ENCODE data around the gene OR2H1.
"Not testable (repeated sequence)": the region's sequence is repeated elsewhere in the genome, so short reads cannot be mapped to it uniquely, and the experiment has no call there.

The OR2H1 gene

GRCh38 chr6:29456971-29457370, at the start of gene OR2H1, which contains the start of gene OR11A1:
TSS of gene OR2H1 (plus strand) at chr6:29457155. CDS start at chr6:29461770, 4,615 bp downstream.
TSS of gene OR11A1 (minus strand) at chr6:29457071. CDS start at chr6:29427641, 29,430 bp downstream.
- no peak for DNase-seq (ENCODE audit: low read depth in 2 of 2)

- no peak for DNase-seq (ENCODE audit: low read depth in 2 of 2)
Measured at GRCh38 chr6:29414588-29414987, 42.4 kb upstream of the OR2H1 start, which contains the start of gene OR12D1. TSS of gene OR12D1 (plus strand) at chr6:29414928.

- no peak for DNase-seq (ENCODE audit: low read depth in 2 of 2)
Measured at GRCh38 chr6:29419516-29419915, 37.4 kb upstream of the OR2H1 start.

GRCh38 chr6:29424168-29424567, 32.8 kb upstream of the OR2H1 start:
- no peak for DNase-seq (ENCODE audit: low read depth in 2 of 2)

- DNase-seq (ENCODE audit: low read depth in 2 of 2), result no peak
Measured at GRCh38 chr6:29424575-29424974, 32.4 kb upstream of the OR2H1 start.

- no peak for DNase-seq (ENCODE audit: low read depth in 2 of 2)
Measured at GRCh38 chr6:29425075-29425474, 31.9 kb upstream of the OR2H1 start.

GRCh38 chr6:29426654-29427053, 30.3 kb upstream of the OR2H1 start:
- no peak for DNase-seq (ENCODE audit: low read depth in 2 of 2)

- DNase-seq (ENCODE audit: low read depth in 2 of 2), result not testable (repeated sequence)
Measured at GRCh38 chr6:29436730-29437129, 20.2 kb upstream of the OR2H1 start.

GRCh38 chr6:29439006-29439405, 17.9 kb upstream of the OR2H1 start, which contains the start of gene OR10C1:
TSS of gene OR10C1 (plus strand) at chr6:29439306. CDS start at chr6:29440016, 710 bp downstream.
- no peak for DNase-seq (ENCODE audit: low read depth in 2 of 2)

- DNase-seq (ENCODE audit: low read depth in 2 of 2), result no peak
Measured at GRCh38 chr6:29442719-29443118, 14.2 kb upstream of the OR2H1 start.

- DNase-seq (ENCODE audit: low read depth in 2 of 2), result not testable (repeated sequence)
Measured at GRCh38 chr6:29444031-29444430, 12.9 kb upstream of the OR2H1 start.

GRCh38 chr6:29447670-29448069, 9.3 kb upstream of the OR2H1 start:
- DNase-seq (ENCODE audit: low read depth in 2 of 2), result no peak

- no peak for DNase-seq (ENCODE audit: low read depth in 2 of 2)
Measured at GRCh38 chr6:29451471-29452193, 5.3 kb upstream of the OR2H1 start.

GRCh38 chr6:29461021-29461814, 4.3 kb downstream of the OR2H1 start:
- no peak for DNase-seq (ENCODE audit: low read depth in 2 of 2)

- DNase-seq (ENCODE audit: low read depth in 2 of 2), result no peak
Measured at GRCh38 chr6:29462022-29462421, 5.1 kb downstream of the OR2H1 start.

GRCh38 chr6:29465279-29465678, 8.3 kb downstream of the OR2H1 start:
- DNase-seq (ENCODE audit: low read depth in 2 of 2), result no peak

GRCh38 chr6:29465801-29466200, 8.8 kb downstream of the OR2H1 start:
- no peak for DNase-seq (ENCODE audit: low read depth in 2 of 2)

GRCh38 chr6:29466241-29466640, 9.3 kb downstream of the OR2H1 start:
- DNase-seq (ENCODE audit: low read depth in 2 of 2), result no peak

- DNase-seq (ENCODE audit: low read depth in 2 of 2), result no peak
Measured at GRCh38 chr6:29474996-29475395, 18.0 kb downstream of the OR2H1 start.

- no peak for DNase-seq (ENCODE audit: low read depth in 2 of 2)
Measured at GRCh38 chr6:29477923-29478450, 21.0 kb downstream of the OR2H1 start.

GRCh38 chr6:29478740-29479139, 21.8 kb downstream of the OR2H1 start:
- no peak for DNase-seq (ENCODE audit: low read depth in 2 of 2)

- DNase-seq (ENCODE audit: low read depth in 2 of 2), result no peak
Measured at GRCh38 chr6:29479560-29479959, 22.6 kb downstream of the OR2H1 start.

GRCh38 chr6:29483186-29483585, 26.2 kb downstream of the OR2H1 start:
- DNase-seq (ENCODE audit: low read depth in 2 of 2), result no peak

All from stimulated activated CD8-positive, alpha-beta memory T cell treated with anti-CD3 and anti-CD28 coated beads, Interleukin-15, amount 100 ng/mL, for 48 hours (primary cell).